Limb (tissue), 2 donors: ENCODE measurements around the gene SDCBP2.

Experiments used
- DNase-seq, 2 donors: peaks; one replicate each; pipeline ENCODE4 v3.0.0-alpha.2; 2016; ENCODE audit errors: extremely low spot score in 2 of 2

Gene SDCBP2

DNA sequence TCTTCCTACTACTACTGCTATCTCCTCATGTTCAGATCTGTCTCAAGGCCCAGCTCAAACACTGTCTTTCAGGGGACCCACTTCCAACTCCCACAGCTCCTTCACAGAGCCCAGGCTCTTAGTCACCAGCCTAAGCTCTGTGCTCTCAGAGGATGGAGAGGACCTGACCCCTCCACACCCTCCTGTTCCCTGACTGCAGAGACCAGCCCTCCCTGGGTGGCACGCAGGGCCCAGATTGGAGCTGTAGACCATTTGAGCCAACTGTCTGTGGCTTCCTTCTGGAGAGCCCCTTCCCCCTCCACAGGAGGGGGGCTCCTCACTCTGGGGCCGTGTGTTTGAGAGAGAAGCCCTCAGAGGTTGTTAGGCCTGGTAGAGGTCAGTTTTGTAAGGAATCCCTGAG, 53.0 kb downstream of the SDCBP2 start:
- no peak for DNase-seq

GRCh38 chr20:1274485-1275311, 54.2 kb downstream of the SDCBP2 start:
- peak in 1 of 2 donors; percentile 63 for DNase-seq

- DNase-seq = no peak
Measured at GRCh38 chr20:1273366-1273765, 55.6 kb downstream of the SDCBP2 start.

GRCh38 chr20:1272368-1273100, 56.4 kb downstream of the SDCBP2 start:
- no peak for DNase-seq

DNA sequence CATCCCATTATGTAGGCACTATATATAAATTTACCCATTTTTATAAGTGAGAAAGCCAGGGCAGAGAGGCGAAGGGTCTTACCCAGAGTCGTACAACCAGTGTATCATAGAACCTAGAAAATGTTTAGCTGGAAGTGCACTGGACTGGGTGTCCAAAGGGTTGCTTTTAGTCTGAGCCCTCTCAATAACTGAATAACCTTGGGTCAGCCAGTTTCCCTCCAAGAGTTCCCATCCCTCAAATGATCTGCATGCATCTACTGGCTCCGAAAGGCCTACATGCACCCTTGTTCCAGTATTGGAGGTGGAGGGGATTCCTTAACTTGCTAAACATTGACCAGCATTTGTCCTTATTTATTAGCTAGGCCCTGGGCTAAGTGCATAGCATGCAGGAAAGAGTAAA, 59.1 kb downstream of the SDCBP2 start:
- DNase-seq = no peak

- DNase-seq = no peak
Measured at GRCh38 chr20:1269235-1269634, 59.7 kb downstream of the SDCBP2 start.

GRCh38 chr20:1267809-1268374, 61.0 kb downstream of the SDCBP2 start:
- DNase-seq = no peak

DNA sequence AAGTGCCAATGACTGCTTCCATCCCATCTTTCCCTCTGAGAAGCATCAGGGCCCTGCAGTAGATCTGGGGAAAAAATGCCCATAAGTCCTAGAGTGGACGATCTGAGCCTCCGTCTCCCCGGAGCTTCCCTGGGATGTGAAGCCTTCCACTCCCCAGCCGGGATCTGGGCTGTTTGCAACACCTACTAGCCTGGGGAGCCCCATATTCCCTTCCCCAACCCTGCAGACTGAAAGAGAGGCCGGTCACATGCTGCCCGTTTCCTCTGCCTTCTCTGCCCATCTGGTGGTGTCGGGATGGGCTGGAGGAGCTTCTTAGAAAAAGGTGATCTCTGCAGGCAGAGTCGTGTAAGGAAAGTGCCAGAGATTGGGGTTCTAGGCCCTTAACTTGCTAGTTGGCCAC, 61.8 kb downstream of the SDCBP2 start:
- DNase-seq = no peak

- peak; percentile 62 to 81 for DNase-seq
Measured at GRCh38 chr20:1266167-1266973, 62.6 kb downstream of the SDCBP2 start, which contains the start of gene SNPH. TSS of gene SNPH (plus strand) at chr20:1266294. CDS start at chr20:1296240, 29,946 bp downstream.

DNA sequence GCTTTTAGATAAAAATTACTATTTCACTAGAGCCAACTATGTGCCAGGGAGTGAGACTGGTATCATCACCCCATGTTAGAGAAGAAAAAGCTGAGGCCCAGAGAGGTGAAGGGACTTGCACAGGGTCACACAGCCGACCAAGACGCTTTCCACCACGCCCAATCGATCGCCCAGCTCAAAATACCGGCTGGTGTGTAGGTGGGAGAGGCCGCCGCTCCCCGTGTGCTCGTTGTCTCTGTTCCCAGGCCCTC, 63.1 kb downstream of the SDCBP2 start:
- DNase-seq = no peak

GRCh38 chr20:1265226-1265915, 63.6 kb downstream of the SDCBP2 start:
- no peak for DNase-seq

GRCh38 chr20:1264727-1265126, 64.2 kb downstream of the SDCBP2 start:
- no peak for DNase-seq

DNA sequence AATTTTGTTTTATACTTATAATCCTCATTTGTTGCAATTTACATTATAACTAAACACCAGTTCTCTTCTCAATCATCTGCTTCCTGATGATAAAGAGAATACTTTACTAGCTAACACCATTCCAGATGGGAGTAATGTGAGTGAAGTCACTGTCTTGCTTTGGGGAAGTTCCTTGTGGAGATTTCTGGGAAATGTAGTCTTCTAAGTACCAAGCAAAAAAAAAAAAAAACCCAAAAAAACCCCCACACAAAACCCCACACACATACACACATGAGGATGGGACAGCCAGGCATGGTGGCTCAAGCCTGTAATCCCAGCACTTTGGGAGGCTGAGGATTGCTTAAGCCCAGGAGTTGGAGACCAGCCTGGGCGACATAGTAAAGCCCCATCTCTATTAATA, 65.1 kb downstream of the SDCBP2 start:
- DNase-seq = peak in 1 of 2 donors; percentile 24
